IMR-90 (cell line): ENCODE data around the gene RIC8B. TPM values are rescaled to one million over a fixed set of nuclear protein-coding genes. Genes with fewer than 3 reads are reported as not detected.

ENCODE experiments used
- ATAC-seq: fragments of 200-7000 bp; cut with Tn5 transposase; 2 replicates; pipeline ENCODE4 v1.9.1; 2020; ENCODE audit warnings: low read depth, mild to moderate bottlenecking, moderate library complexity
- BruUV-seq: library from RNA; stranded (reverse); fragments of 400-500 nt; replicated peaks from 2 replicates; lab custom pipeline; 2021; lab: Mats Ljungman, UMichigan
- CTCF ChIA-PET: fragments of 300-600 bp; formaldehyde crosslinking; extraction: SDS; loops from one replicate; lab custom pipeline; 2021; ENCODE audit warnings: antibody characterized with exemption; lab: Yijun Ruan, JAX
- POLR2A ChIA-PET: fragments of 300-600 bp; sonication (Branson Sonifier 250); formaldehyde crosslinking; loops from one replicate; lab custom pipeline; 2022; ENCODE audit warnings: antibody characterized with exemption; ENCODE audit not compliant: unreplicated experiment; lab: Charles Lee
- DNase-seq: peaks from one replicate; pipeline ENCODE4 v3.0.0; 2013
- H2AFZ ChIP-seq: replicated peaks from 2 replicates; pipeline ENCODE3; 2013; ENCODE audit warnings: low read length, mild to moderate bottlenecking; ENCODE audit not compliant: poor library complexity
- H2AK5ac ChIP-seq: 2 replicates; pipeline ENCODE4 v1.6.1; 2013; ENCODE audit warnings: low read depth, low read length, inconsistent platforms
- H2AK9ac ChIP-seq: replicated peaks from 2 replicates; pipeline ENCODE3; 2013; ENCODE audit warnings: mild to moderate bottlenecking, low read depth, low read length, moderate library complexity; ENCODE audit not compliant: poor library complexity
- H2BK120ac ChIP-seq: 2 replicates; pipeline ENCODE4 v1.6.1; 2013; ENCODE audit warnings: low read depth, low read length, inconsistent platforms
- H2BK15ac ChIP-seq: 3 replicates; pipeline ENCODE4 v1.6.1; 2013; ENCODE audit warnings: low read depth, low read length, inconsistent platforms
- H2BK20ac ChIP-seq: 2 replicates; pipeline ENCODE4 v1.6.1; 2013; ENCODE audit warnings: low read depth, mild to moderate bottlenecking, inconsistent platforms, low read length, moderate library complexity
- H2BK5ac ChIP-seq: 2 replicates; pipeline ENCODE4 v1.6.1; 2013; ENCODE audit warnings: mild to moderate bottlenecking, low read depth, low read length, inconsistent platforms; ENCODE audit not compliant: poor library complexity, severe bottlenecking
- H3K14ac ChIP-seq: replicated peaks from 2 replicates; pipeline ENCODE4 v1.6.1; 2013; ENCODE audit warnings: low read depth, low read length, inconsistent platforms
- H3K18ac ChIP-seq: 2 replicates; pipeline ENCODE4 v1.6.1; 2013; ENCODE audit warnings: low read depth, low read length, control low read depth
- H3K23ac ChIP-seq: 2 replicates; pipeline ENCODE4 v1.6.1; 2013; ENCODE audit warnings: low read depth, low read length, inconsistent platforms
- H3K27ac ChIP-seq: 2 replicates; pipeline ENCODE4 v1.5.1; 2013; ENCODE audit warnings: mild to moderate bottlenecking, control low read depth, low read length; ENCODE audit not compliant: insufficient read depth
- H3K27me3 ChIP-seq: 2 replicates; pipeline ENCODE4 v1.6.1; 2013; ENCODE audit warnings: low read length; ENCODE audit not compliant: control insufficient read depth, insufficient read depth
- H3K36me3 ChIP-seq: 2 replicates; pipeline ENCODE4 v1.6.1; 2013; ENCODE audit warnings: low read length, mixed read lengths; ENCODE audit not compliant: control insufficient read depth, insufficient read depth
- H3K4ac ChIP-seq: 2 replicates; pipeline ENCODE4 v1.6.1; 2013; ENCODE audit warnings: low read depth, low read length, inconsistent platforms
- H3K4me1 ChIP-seq: 2 replicates; pipeline ENCODE4 v1.6.1; 2013; ENCODE audit warnings: low read length, mixed read lengths; ENCODE audit not compliant: control insufficient read depth, insufficient read depth
- H3K4me2 ChIP-seq: 2 replicates; pipeline ENCODE4 v1.6.1; 2013; ENCODE audit warnings: low read depth, mild to moderate bottlenecking, control low read depth, low read length, moderate library complexity
- H3K4me3 ChIP-seq: 2 replicates; pipeline ENCODE4 v1.5.1; 2013; ENCODE audit warnings: low read depth, mild to moderate bottlenecking, control low read depth, low read length, moderate library complexity; ENCODE audit not compliant: insufficient read depth
- H3K56ac ChIP-seq: 2 replicates; pipeline ENCODE4 v1.6.1; 2013; ENCODE audit warnings: low read length, inconsistent platforms; ENCODE audit not compliant: insufficient read depth; ENCODE audit errors: extremely low read depth
- H3K79me1 ChIP-seq, 2 experiments: 2 replicates each; pipeline ENCODE4 v1.6.1; 2013; ENCODE audit warnings: low read length in 2 of 2, inconsistent platforms in 1 of 2, low read depth in 1 of 2
- H3K9ac ChIP-seq: 2 replicates; pipeline ENCODE4 v1.6.1; 2013; ENCODE audit warnings: low read depth, low read length, control low read depth
- H3K9me1 ChIP-seq: 2 replicates; pipeline ENCODE4 v1.6.1; 2013; ENCODE audit warnings: low read length, inconsistent platforms; ENCODE audit not compliant: insufficient read depth
- H3K9me3 ChIP-seq: 2 replicates; pipeline ENCODE4 v1.6.1; 2013; ENCODE audit warnings: low read length; ENCODE audit not compliant: control insufficient read depth, insufficient read depth
- H4K20me1 ChIP-seq: 2 replicates; pipeline ENCODE4 v1.6.1; 2013; ENCODE audit warnings: low read length, inconsistent platforms; ENCODE audit not compliant: insufficient read depth
- H4K5ac ChIP-seq: 2 replicates; pipeline ENCODE4 v1.6.1; 2013; ENCODE audit warnings: mild to moderate bottlenecking, low read depth, low read length, control low read depth
- H4K8ac ChIP-seq, 2 experiments: 2 replicates each; pipeline ENCODE4 v1.6.1; 2013; ENCODE audit warnings: low read depth in 2 of 2, low read length in 2 of 2, control low read depth in 1 of 2, inconsistent platforms in 1 of 2
- H4K91ac ChIP-seq: 2 replicates; pipeline ENCODE4 v1.6.1; 2013; ENCODE audit warnings: low read depth, low read length, inconsistent platforms; ENCODE audit not compliant: insufficient read depth
- BHLHE40 ChIP-seq: fragments of 150-350 bp; IDR thresholded peaks from 2 replicates; pipeline ENCODE4 v1.6.1; 2016; ENCODE audit warnings: mild to moderate bottlenecking, low read depth, low read length
- CEBPB ChIP-seq: IDR thresholded peaks from 2 replicates; pipeline ENCODE4 v1.6.1; 2012; ENCODE audit warnings: low read depth, low read length, improper control_type of control experiment
- CHD1 ChIP-seq: IDR thresholded peaks from 2 replicates; pipeline ENCODE4 v1.6.1; 2012; ENCODE audit warnings: low read depth, low read length, improper control_type of control experiment
- CTCF ChIP-seq: conservative IDR thresholded peaks from 2 replicates; pipeline ENCODE4 v1.5.1; 2012; ENCODE audit warnings: mild to moderate bottlenecking, low read depth, low read length, improper control_type of control experiment
- ELK1 ChIP-seq: fragments of 150-350 bp; IDR thresholded peaks from 2 replicates; pipeline ENCODE4 v1.6.1; 2016; ENCODE audit warnings: low read depth, mild to moderate bottlenecking, low read length, moderate library complexity, borderline replicate concordance
- FOS ChIP-seq: fragments of 150-350 bp; IDR thresholded peaks from 2 replicates; pipeline ENCODE4 v1.6.1; 2016; ENCODE audit warnings: low read depth, low read length
- MAFK ChIP-seq: IDR thresholded peaks from 2 replicates; pipeline ENCODE4 v1.6.1; 2012; ENCODE audit warnings: low read depth, low read length, improper control_type of control experiment
- MAZ ChIP-seq: IDR thresholded peaks from 2 replicates; pipeline ENCODE4 v1.6.1; 2012; ENCODE audit warnings: low read depth, mild to moderate bottlenecking, low read length, improper control_type of control experiment, moderate library complexity, borderline replicate concordance
- MXI1 ChIP-seq: IDR thresholded peaks from 2 replicates; pipeline ENCODE4 v1.6.1; 2012; ENCODE audit warnings: low read depth, mild to moderate bottlenecking, low read length, moderate library complexity, borderline replicate concordance
- NFE2L2 ChIP-seq: fragments of 150-350 bp; IDR thresholded peaks from 2 replicates; pipeline ENCODE4 v1.6.1; 2016; ENCODE audit warnings: low read depth, mild to moderate bottlenecking, low read length
- POLR2A ChIP-seq: IDR thresholded peaks from 2 replicates; pipeline ENCODE4 v1.6.1; 2012; ENCODE audit warnings: mild to moderate bottlenecking, low read depth, low read length
- RAD21 ChIP-seq: IDR thresholded peaks from 2 replicates; pipeline ENCODE4 v1.6.1; 2012; ENCODE audit warnings: low read length, improper control_type of control experiment
- RCOR1 ChIP-seq: IDR thresholded peaks from 2 replicates; pipeline ENCODE4 v1.6.1; 2012; ENCODE audit warnings: mild to moderate bottlenecking, low read length, improper control_type of control experiment; ENCODE audit not compliant: insufficient replicate concordance
- RFX5 ChIP-seq: IDR thresholded peaks from 2 replicates; pipeline ENCODE4 v1.8.0; 2012; ENCODE audit warnings: low read depth, mild to moderate bottlenecking, low read length, moderate library complexity
- SMC3 ChIP-seq: fragments of 150-350 bp; IDR thresholded peaks from 2 replicates; pipeline ENCODE4 v1.6.1; 2016; ENCODE audit warnings: low read depth, mild to moderate bottlenecking, antibody characterized with exemption, low read length, moderate library complexity
- USF2 ChIP-seq: fragments of 150-350 bp; IDR thresholded peaks from 2 replicates; pipeline ENCODE4 v1.6.1; 2017; ENCODE audit warnings: mild to moderate bottlenecking, antibody characterized with exemption, low read length, low read depth
- WGBS, 2 experiments: methylation state at CpG; one replicate each; pipeline versions ENCODE4 v1.1.5 to v1.1.7; 2013; ENCODE audit warnings: missing lambda C conversion rate in 2 of 2; ENCODE audit not compliant: insufficient read length in 1 of 2; ENCODE audit errors: extremely low coverage in 2 of 2; 5-methylcytosine and 5-hydroxymethylcytosine counted together
- dilution Hi-C: fragments of 300-500 bp; cut with HindIII; formaldehyde crosslinking; loops from one replicate; pipeline ENCODE4 v1.14.3; 2018; ENCODE audit warnings: low sequenced_read_pairs; ENCODE audit not compliant: unreplicated experiment
- in situ Hi-C: fragments of 300-500 bp; cut with MboI; formaldehyde crosslinking; loops from 3 replicates; pipeline ENCODE4 v1.14.3; 2019; ENCODE audit warnings: low sequenced_read_pairs, inconsistent platforms, mixed read lengths
- intact Hi-C: fragments of 100-400 bp; cut with micrococcal nuclease; formaldehyde crosslinking; loops from 2 replicates; pipeline ENCODE4 v1.10.0; 2022
- polyA plus RNA-seq, 3 experiments: library from polyadenylated mRNA; depleted of rRNA; stranded (reverse); fragments of >200 nt; gene quantifications; 2 replicates each; pipeline ENCODE4 v1.2.3, GENCODE V29; 2012; ENCODE audit warnings: low replicate concordance in 1 of 3
- total RNA-seq: library from RNA; depleted of rRNA; stranded (reverse); fragments of >200 nt; gene quantifications from 2 replicates; pipeline ENCODE4 v1.2.3, GENCODE V29; 2012

RIC8B gene
- total and polyA plus RNA-seq, 2 of the 4 experiments (the other 2 are of a cell fraction) = 5.5 to 19.5 TPM

- CTCF ChIA-PET = no interaction called here
Measured at GRCh38 chr12:106767206-106767605, 7.3 kb upstream of the RIC8B start.

More at GRCh38 chr12:106767206-106767605, 7.3 kb upstream of the RIC8B start:
- H3K4ac ChIP-seq = no peak overlapping the region
- H4K20me1 ChIP-seq = no peaks in the 10 kb centered on the region
- no peak overlapping the region for H2AK5ac ChIP-seq
- DNase-seq (no peak), ATAC-seq (no peak)
- H3K4me1 ChIP-seq = peaks cover 1% of the 10 kb centered on the region; the same call in 1 of the 2 replicates
- TF ChIP-seq CEBPB = no peak
- no peak for TF ChIP-seq CTCF
- TF ChIP-seq FOS = no peak
- TF ChIP-seq BHLHE40 = no peak
- TF ChIP-seq NFE2L2 = no peak
- TF ChIP-seq POLR2A = no peak
- no peak for TF ChIP-seq USF2
- TF ChIP-seq RAD21 = no peak
- TF ChIP-seq CHD1 = no peak
- no peak for TF ChIP-seq SMC3
- no peak for TF ChIP-seq MAFK
- TF ChIP-seq ELK1 = no peak
- no peak for TF ChIP-seq RCOR1
- no peak for TF ChIP-seq MAZ
- TF ChIP-seq RFX5 = no peak
- no peak for TF ChIP-seq MXI1
- peaks cover 7% of the 10 kb centered on the region for H3K27me3 ChIP-seq
- no peak overlapping the region for H2BK15ac ChIP-seq
- H3K14ac ChIP-seq = no peak overlapping the region
- H3K79me1 ChIP-seq = no peaks in the 10 kb centered on the region
- no peak overlapping the region for H2BK5ac ChIP-seq
- H4K91ac ChIP-seq = no peak overlapping the region
- no peak overlapping the region for H2AK9ac ChIP-seq
- no peak overlapping the region for H3K56ac ChIP-seq
- H2BK20ac ChIP-seq = no peak overlapping the region
- H4K5ac ChIP-seq = no peak overlapping the region
- H3K4me3 ChIP-seq = no peak overlapping the region
- no peak overlapping the region for H3K4me2 ChIP-seq
- no peak overlapping the region for H3K9ac ChIP-seq
- in situ Hi-C loops (no loop called here), intact Hi-C loops (no loop called here), dilution Hi-C loops (no loop called here)
- no peak overlapping the region for H3K27ac ChIP-seq
- H3K23ac ChIP-seq = no peak overlapping the region
- no peak overlapping the region for H2AFZ ChIP-seq
- POLR2A ChIA-PET = no interaction called here
- no TSS peak for BruUV-seq
- 60% methylated on average over 1 of the region's 2 CpGs; no CpG with 5 or more reads in 1 of the 2 experiments for WGBS, 2 experiments
- no peaks in the 10 kb centered on the region for H3K9me3 ChIP-seq
- H3K18ac ChIP-seq = no peak overlapping the region
- H2BK120ac ChIP-seq = no peak overlapping the region
- H3K36me3 ChIP-seq = no peaks in the 10 kb centered on the region
- no peak overlapping the region for H4K8ac ChIP-seq
- no peaks in the 10 kb centered on the region for H3K9me1 ChIP-seq
